HG02943 (cell line): Measurements from ENCODE around the gene RNF115.
"Not testable (repeated sequence)": the region's sequence is repeated elsewhere in the genome, so short reads cannot be mapped to it uniquely, and the experiment has no call there.

Experiments used
- ATAC-seq: cut with Tn5 transposase; IDR thresholded peaks from one replicate; pipeline ENCODE4 v1.9.1; 2021; ENCODE audit warnings: mild to moderate bottlenecking, low read depth, moderate library complexity; ENCODE audit not compliant: unreplicated experiment

Gene RNF115

DNA sequence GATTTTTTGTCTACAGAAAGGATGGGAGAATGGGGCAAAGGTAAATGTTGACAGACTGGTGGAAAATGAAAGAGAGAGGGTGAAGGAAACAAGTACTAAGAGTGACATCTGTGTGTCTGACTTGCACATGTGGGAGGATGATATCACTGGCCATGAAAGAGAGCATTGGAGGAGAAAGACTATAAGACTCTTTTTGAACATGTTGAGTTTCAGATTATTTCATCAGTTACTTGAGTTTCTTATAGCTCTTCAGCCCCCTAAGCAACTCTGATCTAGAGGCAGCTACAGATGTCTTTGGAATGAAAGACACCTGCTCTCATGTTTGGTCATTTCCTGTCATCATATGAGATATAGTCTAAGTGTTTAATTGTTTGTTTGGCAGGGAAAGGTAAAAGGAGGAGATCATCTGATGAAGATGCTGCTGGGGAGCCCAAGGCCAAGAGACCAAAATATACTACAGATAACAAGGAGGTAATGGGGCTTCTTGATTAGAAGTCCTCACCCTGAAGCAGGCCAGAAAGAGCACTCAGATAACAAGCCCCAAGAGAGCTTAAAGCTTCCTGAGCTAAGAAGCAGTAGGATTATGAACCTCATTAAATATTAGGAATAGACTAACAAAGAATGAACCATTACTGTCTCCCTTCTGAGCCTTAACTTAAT lies 4.6 kb upstream of the RNF115 start:
- ATAC-seq: no peak

DNA sequence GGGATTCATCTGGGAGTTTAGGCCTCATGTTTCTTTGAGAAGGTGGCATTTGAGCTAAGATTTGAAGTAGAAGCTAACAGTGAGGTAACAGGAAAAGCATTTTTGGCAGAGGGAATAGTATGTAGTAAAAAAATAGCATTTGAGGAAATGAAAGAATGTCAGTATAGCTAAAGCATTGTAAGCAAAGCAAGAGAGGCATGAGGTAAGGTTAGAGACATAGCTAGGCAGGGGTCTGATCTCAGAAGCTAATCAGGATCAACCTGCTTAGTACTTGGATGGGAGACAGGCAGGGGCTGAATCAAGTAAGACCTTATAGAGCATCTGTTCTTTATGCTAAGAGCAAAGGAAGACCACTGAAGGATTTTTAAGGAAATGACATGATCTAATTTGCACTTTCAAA lies 4.1 kb upstream of the RNF115 start:
- ATAC-seq: no peak

DNA sequence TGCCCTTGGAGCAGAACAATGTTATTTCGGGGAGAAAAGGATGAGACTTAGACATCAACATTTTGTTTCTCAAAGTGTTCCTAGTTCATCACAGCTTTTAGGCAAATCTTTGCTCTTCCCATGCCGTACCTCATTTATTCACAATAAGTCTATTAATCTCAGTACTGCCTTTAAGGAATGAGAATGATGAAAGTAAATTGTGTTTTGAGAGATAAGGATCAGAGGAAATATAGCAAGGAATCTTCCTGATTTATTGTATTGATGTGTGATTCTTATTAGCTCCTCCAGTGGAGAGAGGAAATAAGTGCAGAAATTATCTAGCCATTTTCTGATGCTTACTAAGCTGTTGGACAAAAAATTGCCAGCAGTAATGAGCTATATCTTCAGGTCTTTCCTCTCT lies 2.1 kb upstream of the RNF115 start:
- ATAC-seq: no peak

DNA sequence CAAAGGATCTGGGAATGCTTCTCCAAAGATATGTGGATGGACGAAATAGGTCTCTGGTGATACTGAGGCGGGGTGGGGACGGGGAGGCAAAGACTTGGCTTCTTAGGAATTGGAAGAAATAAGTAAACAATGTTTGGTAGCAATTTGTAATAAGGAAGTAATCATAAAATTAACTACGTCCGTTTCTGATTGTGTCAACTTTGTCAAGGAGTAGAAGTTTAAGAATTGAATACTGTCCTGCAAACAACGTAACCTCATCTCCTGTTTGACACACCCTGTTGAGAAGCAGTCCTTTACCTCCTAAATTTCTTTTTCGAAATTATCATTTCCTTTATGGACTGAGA lies 576 bp upstream of the RNF115 start:
- no peak for ATAC-seq

DNA sequence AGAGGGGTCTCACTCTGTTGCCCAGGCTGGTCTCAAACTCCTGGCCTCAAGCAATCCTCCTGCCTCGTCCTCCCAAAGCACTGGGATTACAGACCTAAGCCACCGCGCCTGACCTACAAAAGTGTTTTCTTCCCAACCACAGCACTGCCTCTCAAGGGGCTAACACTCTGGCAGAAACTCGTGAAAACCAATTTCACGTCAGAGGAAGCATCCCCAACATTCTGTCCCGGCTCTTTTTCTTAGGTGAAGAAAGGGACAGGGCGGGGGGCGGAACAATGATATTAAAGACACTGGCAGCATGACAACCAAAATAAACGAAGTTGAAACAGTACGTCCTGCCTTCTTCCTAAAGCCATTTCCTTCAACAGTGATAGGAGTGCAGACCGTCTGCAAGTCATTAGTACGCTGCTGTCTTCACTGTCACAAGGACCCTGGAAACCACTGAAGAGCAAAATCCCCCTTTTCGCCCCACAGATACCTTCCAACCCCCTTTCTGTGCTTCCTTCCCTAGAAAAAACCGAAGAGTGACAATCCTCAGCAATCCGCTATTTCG lies 1.0 kb downstream of the RNF115 start:
- not testable (repeated sequence) for ATAC-seq

DNA sequence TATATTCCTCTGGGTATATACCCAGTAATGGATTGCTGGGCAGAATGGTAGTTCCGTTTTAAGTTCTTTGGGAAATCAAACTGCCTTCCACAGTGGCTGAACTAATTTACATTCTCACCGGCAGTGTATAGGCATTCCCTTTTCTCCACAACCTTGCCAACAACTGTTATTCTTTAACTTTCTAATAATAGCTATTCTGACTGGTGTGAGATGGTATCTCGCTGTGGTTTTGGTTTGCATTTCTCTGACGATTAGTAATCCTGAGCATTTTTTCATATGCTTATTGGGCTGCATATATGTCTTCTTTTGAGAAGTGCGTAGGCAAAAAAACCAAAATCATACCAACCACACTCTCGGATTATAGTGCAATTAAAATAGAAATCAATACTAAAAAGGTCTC lies 5.8 kb downstream of the RNF115 start:
- not testable (repeated sequence) for ATAC-seq

DNA sequence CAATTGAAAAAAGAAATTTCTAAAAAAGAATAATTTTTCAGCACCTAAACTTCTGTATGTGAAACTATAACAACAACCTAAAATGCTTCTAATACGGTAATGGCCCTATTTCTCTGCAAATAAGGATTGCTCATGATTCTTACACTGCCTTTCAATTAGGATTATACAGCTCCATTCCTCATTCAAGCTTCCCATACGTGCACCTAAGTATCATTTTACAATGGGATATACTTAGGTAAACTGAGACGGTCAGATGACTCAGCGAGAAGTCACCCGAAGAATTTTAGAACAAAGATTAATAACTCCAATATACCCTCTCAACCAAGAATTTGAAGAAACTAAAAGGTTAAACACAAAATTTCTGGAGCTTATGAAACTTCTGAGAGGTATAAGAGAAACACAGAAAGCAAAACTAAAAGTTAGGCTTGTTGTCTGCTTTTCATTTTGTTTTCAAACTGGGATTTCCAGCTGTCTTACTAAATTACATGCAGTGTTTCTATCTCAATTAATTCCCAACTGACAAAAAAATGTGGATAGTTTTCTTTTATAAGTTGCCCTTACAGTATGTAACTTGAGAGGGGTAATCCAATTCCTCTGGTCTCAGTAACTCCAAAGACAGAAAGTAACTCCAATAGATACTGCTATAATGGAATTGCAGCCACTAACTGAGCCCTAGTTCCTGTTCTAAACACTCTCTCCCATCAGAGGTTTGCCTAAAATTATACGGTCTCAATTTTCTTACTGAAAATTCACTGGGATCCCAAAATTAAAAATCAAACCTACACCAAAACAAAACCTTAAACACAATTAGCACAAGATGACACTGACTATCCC lies 10.7 kb downstream of the RNF115 start:
- not testable (repeated sequence) for ATAC-seq

DNA sequence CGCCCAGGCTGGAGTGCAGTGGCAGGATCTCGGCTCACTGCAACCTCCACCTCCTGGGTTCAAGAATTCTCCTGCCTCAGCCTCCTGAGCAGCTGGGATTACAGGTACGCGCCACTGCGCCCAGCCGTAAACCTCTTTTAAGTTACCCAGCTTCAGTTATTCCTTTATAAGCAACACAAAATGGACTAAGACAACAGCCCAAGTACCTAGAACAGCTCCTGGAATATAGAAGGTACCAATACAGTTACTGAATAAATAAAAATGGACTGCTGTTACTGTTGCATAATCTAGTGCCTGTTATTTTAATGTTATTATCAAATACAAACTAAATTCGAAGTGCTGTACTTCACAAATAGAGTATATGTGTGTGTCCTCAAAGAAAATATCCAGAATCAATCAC lies 17.1 kb downstream of the RNF115 start:
- no peak for ATAC-seq

DNA sequence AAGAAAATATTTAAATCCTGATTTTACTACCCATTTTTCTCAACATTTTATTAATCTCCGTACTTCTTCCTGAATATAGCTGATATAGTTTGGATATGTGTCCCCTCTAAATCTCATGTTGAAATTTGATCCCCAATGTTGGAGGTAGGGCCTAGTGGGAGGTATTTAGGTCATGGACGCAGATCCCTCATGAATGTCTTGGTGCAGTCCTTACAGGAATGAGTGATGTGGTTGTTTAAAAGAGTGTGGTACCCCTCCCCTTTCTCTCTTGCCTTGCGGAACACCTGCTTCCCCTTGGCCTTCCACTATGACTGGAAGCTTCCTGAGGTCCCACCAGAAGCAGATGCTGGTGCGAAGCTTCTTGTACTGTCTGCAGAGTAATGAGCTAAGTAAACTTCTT lies 17.5 kb downstream of the RNF115 start:
- ATAC-seq: no peak

DNA sequence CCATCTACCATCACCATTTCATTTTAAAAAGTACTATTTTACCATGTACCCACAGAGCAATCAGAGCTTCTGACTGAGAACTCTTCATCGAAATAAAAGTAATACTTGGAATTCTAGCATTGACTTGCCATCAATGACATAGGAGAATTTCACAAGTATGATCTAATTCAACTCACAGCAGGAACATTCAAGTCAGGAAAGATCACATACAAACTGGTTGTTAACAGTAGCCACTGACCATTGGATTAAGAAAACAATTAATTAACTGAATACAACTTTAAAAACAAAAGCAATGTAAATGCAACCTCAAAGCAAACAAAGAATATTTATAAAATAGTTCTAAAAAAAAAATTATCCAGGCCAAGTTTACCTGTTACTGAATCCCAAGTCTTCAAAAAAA lies 18.8 kb downstream of the RNF115 start:
- ATAC-seq: no peak

DNA sequence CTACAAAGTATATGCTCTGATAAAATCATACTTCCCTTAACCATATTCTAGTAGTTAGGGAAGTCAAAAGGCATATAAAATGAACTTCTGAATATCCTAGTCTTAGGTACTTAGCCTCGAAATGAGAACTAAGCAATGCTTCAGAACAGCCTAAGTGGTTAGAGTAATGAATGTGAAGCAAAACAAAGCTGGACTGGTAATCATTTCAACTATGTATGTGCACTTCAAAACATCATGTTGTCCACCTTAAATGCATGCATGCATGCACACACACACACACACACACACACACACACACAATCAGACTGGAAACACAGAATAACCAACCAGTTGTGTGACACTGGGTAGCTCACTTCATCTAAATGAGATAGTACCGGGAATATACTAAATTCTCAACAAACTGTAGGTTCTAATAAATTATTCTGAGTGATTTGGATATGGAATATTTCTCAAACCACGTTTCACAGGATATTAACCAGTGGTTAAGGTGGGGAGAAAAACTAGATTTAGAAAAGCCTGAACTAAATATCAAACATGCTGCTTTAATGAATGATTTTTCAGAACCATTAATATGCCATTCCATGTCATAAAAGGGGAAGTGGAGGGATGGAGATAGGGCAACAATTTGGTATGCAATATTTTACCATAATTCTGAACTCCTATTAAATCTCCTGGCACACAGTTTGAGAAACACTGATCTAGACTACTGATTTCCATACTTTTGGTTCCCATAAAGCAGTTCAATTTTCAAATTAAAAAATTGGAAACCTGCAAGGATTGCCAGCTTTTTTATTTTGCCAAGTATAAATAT lies 19.5 kb downstream of the RNF115 start:
- ATAC-seq: no peak

DNA sequence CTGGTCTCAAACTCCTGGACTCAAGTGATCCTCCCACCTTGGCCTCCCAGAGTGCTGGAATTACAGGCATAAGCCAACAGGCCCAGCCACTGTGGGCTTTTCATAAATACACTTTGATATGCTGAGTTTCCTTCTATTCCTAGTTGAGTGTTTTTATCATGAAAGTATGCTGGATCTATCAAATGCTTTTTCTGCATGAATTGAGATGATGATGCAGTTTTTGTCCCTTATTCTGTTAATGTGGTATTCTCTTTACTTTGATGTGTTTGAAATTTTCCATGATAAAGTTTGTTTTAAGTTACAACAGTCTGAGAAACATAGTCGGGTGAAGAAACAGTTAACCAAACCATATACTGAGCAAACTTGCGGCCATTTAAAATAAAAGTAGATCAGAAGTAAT lies 24.1 kb downstream of the RNF115 start:
- ATAC-seq: no peak

DNA sequence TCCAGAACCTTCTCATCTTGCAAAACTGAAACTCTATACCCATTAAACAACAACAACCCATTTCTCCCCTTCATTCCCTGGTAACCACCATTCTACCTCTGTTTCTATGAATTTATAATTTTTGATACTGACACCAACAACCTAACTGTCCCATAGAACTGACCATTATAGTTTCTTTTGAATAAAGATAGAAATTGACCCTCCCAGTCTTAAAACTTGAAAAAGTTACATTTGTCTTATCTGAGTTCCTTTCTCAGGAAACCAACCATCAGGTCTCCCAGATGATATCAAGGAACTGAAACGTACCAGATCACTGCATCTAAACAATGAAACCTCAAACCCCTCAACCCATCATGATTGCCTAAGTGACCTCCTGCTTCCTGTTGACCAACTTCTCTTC lies 27.1 kb downstream of the RNF115 start:
- ATAC-seq: no peak

DNA sequence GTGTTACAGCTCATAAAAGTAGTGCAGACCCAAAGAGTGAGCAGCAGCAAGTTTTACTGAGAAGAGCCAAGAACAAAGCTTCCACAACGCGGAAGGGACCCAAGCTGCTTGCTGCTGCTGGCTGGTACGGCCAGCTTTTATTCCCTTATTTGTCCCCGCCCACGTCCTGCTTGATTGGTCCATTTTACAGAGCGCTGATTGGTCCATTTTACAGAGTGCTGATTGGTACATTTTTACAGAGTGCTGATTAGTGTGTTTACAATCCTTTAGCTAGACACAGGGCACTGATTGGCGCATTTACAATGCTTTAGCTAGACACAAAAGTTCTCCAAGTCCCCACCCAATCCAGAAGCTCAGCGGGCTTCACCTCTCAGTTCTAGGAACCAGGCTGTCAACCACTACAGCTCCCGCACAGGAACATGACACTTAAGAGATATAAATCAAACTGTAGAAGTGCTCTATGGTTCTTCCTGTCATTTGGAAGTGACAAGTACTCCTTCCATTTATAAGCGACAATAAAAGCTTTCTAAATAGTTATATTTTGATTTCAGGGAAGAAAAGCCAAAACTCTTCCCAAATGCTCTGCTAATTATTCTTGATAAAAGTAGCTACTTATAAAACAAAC lies 28.5 kb downstream of the RNF115 start:
- ATAC-seq: no peak

DNA sequence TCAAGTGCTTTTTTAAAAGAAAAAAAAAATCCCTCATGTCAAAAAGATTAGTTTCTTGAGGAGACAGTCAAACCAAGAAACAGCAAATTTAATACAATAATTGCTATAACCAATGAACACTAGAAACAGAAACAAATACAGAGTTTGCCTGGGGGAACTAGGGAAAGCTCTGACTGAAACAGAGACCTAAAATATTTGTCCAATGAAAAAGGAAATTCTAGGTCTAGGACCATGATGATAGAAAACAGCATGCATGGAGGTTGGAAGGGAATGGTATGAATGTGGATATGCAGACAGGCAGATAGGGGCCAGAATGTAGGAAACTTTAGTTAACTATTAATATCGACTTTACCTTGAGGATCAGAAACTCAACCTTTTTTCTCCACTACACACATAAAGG lies 31.4 kb downstream of the RNF115 start:
- no peak for ATAC-seq

DNA sequence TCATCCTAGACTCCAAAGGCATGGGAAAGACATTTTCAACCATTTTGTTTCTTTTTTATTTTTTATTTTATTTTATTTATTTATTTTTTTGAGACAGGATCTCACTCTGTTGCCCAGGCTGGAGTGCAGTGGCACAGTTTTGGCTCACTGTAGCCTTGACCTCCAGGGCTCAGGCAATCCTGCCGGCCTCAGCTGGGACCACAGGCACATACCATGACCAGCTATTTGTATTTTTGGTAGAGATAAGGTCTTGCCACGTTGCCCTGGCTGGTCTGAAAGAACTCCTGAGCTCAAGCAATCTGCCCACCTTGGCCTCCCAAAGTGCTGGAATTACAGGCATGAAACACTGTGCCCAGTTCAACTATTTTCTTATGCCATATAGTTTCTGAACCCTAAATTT lies 32.0 kb downstream of the RNF115 start:
- ATAC-seq: not testable (repeated sequence)

DNA sequence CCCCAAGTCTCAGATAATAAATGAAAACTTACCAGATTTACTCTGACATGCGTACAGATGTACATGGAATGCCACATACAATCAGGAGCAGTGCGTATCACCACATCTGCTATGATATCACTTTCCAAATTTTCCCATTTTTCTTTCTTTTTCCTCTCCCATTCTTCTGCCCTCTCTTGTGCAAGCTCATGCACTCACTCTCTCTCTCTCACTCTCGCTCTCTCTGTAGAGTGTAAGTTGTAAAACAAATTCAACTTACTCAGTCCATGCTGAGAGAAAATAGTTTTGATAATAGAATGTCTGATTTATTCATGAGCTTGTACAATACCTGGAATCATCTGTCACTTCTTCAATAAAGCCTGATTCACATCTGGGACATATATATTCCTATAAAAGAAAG lies 35.3 kb downstream of the RNF115 start:
- no peak for ATAC-seq

DNA sequence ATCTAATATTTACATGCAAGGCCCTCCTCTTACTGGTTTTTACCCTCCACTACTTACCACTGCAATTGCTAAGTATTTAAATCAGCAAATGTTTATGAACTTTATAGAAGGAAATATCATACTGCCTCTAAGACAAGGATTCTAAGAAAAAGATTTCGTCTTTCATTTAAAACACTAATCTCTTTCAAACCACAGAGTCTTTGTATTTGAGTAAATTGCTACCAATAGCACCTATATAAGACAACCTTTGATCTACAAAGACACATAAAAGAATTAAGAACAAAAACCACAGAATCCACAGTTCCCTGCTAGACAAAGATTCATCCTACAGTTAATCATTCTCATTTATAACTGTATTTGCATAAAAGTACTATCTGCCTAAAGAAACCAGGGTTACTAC lies 37.6 kb downstream of the RNF115 start:
- ATAC-seq: no peak

DNA sequence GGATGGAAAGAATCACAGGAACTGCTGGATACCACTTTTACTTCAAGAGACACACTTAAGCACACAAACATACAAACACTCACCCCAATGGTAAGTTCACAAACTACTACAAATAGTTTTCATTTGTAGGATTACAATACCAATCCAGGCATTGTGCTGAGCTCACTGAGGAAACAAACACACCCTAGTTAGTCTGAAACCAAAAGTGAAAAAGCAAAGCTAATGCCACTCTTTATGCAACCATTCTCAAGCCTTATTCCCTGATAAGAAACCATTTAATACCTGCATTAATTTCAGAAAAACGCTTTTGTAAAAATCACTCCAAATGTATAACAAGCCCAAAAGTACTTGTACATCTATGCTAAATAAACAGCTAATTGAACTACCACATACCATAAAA lies 38.3 kb downstream of the RNF115 start:
- no peak for ATAC-seq

DNA sequence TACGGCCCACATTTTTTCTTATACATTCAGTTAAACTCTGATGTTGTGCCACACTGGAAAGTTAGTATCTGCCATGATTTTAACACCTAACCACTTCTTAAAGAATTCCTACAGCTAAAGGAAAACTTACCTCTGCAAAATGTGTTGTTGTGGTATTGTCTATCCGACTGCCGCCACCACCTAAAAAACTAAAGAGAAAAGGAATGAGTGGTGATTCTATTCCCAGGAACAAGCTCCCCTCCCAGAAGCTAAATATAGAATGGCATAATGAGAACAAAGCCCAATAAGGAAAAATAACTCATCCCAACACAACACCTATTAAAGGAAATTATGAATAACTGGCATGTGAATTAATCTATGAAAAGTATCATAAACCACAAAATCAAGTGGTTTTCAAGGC lies 39.5 kb downstream of the RNF115 start:
- ATAC-seq: no peak
